Liver (tissue), 2 donors: Measurements from ENCODE around the gene OR1E2.

Source experiments
- CTCF ChIP-seq: fragments of 150-350 bp; IDR thresholded peaks from 2 replicates; pipeline ENCODE4 v1.5.1; 2017; ENCODE audit warnings: improper control_type of control experiment, low read depth, low read length; ENCODE audit not compliant: missing input control
- REST ChIP-seq: IDR thresholded peaks from 2 replicates; pipeline ENCODE4 v1.6.1; 2016; ENCODE audit warnings: antibody characterized with exemption, mild to moderate bottlenecking
- donor health status: healthy.

GRCh38 chr17:3482852-3483251 lies 49.2 kb upstream of the OR1E2 start:
- TF ChIP-seq CTCF (no peak), REST (no peak)
